ENCODE results near the gene CCPG1.

GRCh38 chr15:55322467-55322866, 85.7 kb downstream of the CCPG1 start:
- no peak for TF ChIP-seq CTCF (conservative IDR thresholded peaks at IDR 0.05; ENCODE audit: low read length)
- TF ChIP-seq EZH2phosphoT487 (IDR thresholded peaks at IDR 0.05; ENCODE audit: borderline replicate concordance, low read depth, low read length) = no peak

Data from OCI-LY7 (cell line).